T-helper 1 cell treated with Interleukin-12 subunit alpha and Interleukin-12 subunit beta and Interleukin-4 antibody, amounts not matched to agents 30 μg/mL and 1 μg/mL, for 36 hours (primary cell): ENCODE results near the gene PALM3.

ENCODE experiments used
- H3K27ac Mint-ChIP-seq: one replicate; pipeline ENCODE4 v1.8.0; 2021; ENCODE audit warnings: mild to moderate bottlenecking, mixed read lengths
- H3K27me3 Mint-ChIP-seq: one replicate; pipeline ENCODE4 v1.8.0; 2021; ENCODE audit warnings: low read depth, mixed read lengths
- H3K36me3 Mint-ChIP-seq: one replicate; pipeline ENCODE4 v1.8.0; 2021; ENCODE audit warnings: low read depth, mixed read lengths
- H3K4me1 Mint-ChIP-seq: one replicate; pipeline ENCODE4 v1.8.0; 2021; ENCODE audit warnings: low read depth, mixed read lengths
- H3K4me3 Mint-ChIP-seq: one replicate; pipeline ENCODE4 v1.8.0; 2021; ENCODE audit warnings: mild to moderate bottlenecking, moderate library complexity, mixed read lengths
- H3K9me3 Mint-ChIP-seq: one replicate; pipeline ENCODE4 v1.8.0; 2021; ENCODE audit warnings: mixed read lengths

Gene PALM3

DNA sequence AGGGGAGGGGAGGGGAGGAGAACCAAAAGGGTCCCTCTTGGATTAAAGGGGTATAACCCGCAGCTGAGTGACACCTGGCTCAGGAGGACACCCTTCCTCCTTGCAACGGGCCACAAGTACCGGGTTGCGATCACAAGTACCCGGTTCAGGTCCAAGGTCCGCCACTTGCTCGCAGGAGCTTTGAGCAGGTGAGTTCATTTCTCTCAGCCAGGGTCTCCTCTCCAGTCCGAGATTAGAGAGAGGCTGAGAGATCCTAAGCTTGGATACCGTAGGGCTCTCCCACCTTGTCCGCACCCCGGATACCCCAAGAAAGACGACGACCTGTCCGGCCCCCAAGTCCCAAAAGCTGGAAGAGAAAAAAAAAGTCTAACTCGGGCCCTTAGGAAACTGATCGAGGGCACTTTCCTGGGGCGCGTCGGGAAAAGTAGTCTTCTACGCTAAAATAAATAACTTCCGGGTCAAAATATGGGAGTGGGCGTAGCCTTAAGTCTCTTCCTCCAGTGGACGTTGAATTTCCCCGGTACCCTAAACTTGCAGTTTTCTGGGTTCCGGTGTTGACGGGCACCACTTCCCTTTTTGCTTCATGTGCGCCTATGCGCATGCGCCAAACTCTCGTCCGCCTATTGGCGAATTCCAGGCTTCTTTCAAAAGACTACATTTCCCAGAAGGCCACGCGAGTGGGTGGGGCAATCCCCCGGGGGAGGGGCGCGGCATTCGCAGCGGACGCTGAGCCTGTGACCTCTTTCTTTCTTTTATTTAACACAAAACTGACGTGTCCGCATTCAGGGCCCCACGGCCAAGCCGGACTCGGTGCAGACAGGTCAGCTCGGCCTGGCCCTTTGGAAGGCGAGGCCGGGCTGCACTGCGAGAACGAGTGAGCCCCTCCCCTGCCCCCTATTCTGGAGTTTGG, 19.3 kb upstream of the PALM3 start:
- H3K27me3 Mint-ChIP-seq = no peaks in the 10 kb centered on the region
- H3K36me3 Mint-ChIP-seq = no peaks in the 10 kb centered on the region
- H3K27ac Mint-ChIP-seq = peak overlapping the region; percentile 96
- peak overlapping the region; percentile 93 for H3K4me3 Mint-ChIP-seq
- H3K9me3 Mint-ChIP-seq = no peaks in the 10 kb centered on the region
- H3K4me1 Mint-ChIP-seq = peaks cover 13% of the 10 kb centered on the region

DNA sequence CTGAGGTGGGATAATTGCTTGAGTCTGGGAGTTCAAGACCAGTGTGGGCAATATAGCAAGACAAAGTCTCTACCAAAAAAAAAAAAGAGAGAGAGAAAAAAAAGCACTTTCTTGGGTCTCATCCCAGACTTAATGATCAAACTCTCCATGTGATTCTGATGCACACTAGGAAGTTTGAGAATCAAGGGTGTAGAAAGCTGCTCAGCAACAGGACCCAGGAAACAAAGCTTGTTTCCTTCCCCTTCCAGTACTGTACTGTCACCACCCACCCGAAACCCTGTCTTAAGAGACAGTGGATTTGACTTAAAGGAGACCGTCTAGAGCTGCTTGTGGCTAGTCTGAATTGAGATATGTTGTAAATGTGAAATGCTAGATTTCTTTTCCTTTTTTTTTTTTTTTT, 16.5 kb upstream of the PALM3 start:
- Mint-ChIP-seq H3K36me3 (no peaks in the 10 kb centered on the region), H3K4me3 (no peak overlapping the region), H3K4me1 (peaks cover 22% of the 10 kb centered on the region), H3K27me3 (no peaks in the 10 kb centered on the region), H3K27ac (peak overlapping the region; percentile 15), H3K9me3 (no peaks in the 10 kb centered on the region)

DNA sequence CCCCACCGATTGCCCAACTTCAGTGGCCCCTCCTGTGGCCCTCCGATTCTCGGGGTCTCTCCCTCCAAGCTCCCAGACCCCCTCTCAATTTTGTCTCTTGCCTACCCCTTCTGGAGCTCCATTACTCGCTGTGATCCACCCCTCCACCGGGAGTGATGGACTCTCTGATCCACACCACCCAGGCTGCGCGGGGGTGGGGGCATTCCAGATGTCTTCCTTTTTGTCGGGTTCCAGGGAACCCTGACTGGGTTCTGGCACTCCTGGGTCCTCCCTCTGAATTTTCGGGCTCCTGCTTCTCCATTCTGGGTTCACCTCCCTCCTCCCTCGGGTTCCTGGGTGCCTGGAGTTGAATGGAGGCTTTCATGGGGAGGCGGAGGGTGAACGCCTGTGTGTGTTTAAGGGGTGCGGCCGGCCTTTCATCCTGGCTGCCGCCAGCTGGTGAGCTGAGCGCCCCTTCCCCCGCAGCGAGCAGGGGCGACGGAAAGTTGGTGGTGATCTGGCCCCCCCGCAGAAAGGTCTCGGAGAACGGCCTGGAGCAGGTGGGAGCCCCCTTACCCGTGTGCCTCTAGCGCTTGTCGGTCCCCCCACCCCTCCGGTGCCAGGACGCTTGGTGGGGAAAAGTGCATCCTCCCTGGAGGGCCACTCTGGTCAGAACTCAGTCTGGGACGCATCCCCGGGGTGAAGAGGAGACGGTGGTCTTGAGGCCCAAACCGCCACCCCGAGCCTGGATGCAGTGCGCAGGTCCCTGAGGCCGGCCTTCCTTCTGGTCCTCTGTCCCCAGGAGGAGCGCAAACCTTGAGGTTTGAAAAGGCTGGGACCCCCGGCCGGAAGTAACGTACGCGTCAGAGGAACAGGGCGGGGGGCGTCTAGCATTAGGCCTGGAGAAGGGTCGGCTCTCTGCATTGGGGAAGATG, 12.3 kb upstream of the PALM3 start:
- Mint-ChIP-seq H3K4me1 (peaks cover 12% of the 10 kb centered on the region), H3K36me3 (no peaks in the 10 kb centered on the region), H3K27ac (peak overlapping the region; percentile 92), H3K27me3 (peaks cover 5% of the 10 kb centered on the region), H3K4me3 (peak overlapping the region; percentile 96), H3K9me3 (no peaks in the 10 kb centered on the region)

DNA sequence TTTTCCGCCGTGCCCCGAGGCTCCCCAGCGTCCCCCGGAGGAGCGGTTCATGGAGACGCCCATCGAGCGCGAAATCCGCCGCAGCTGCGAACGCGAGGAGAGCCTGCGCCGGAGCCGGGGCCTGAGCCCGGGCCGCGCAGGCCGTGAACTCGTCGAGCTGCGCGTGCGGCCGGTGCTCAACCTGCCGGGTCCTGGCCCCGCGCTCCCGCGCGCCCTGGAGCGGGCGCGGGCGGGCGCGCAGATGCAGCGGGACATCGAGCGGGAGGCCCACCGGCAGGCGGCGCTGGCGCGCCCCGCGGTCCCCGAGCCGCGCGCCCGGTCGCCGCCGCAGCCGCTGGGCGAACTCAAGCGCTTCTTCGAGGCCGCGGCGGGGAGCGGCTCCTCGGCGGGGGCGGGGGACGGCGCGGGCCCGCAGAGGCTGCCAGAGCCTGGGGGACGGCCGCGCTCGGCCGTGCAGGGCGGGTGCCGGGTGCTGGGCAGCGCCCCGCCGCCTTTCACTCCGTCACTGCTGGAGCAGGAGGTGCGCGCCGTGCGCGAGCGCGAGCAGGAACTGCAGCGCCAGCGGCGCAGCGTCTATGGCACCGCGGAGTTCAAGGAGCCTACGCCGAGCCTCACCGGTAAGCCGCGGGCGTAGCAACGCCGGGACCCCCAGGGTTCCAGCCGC, 11.5 kb upstream of the PALM3 start:
- H3K27me3 Mint-ChIP-seq = peaks cover 5% of the 10 kb centered on the region
- peaks cover 12% of the 10 kb centered on the region for H3K4me1 Mint-ChIP-seq
- peak overlapping the region; percentile 92 for H3K27ac Mint-ChIP-seq

DNA sequence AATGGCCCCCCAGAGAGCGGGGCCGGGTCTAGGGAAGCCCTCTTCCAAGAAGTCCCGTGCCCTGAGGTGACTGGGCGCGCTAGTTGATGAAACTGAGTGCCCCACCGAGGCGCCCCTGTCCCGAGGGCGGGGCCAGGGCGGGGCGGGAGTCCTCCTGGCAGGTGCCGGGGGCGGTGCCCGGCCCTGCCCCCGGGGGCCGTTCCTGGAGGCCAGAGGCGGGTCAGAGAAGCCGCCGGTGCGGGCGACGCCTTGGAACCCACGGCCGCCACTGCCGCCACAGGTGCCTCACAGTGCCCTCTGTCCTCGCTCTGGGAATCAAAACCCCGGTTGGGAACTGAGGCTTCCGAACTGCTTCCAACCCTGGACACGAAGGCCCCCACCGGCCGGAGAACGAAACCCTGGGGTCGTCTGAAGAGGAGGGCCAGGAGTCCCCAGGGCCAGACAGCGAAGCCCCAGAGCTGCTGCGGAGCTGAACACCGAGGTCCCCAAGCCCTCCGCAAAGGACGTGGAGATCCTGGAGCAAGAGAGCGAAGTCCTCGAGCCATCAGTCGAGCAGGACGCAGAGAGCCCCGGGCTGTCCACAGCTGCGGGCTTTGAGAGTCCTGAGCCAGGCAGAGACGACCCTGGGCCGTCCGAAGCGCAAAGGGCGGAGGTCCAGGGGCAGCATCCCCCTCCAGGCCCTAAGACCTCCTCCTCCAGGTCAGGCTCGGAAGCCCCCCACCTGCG, 10.8 kb upstream of the PALM3 start, which contains the start of gene MISP3:
Gene MISP3, plus strand, starts transcription at position 252 of the 726 bp plus-strand sequence. CDS start 524 bp downstream, outside the sequence.
- Mint-ChIP-seq H3K27ac (peak within 1 kb of the TSS; percentile 92), H3K4me1 (peaks cover 12% of the 10 kb centered on the region), H3K4me3 (peak within 1 kb of the TSS; percentile 96), H3K9me3 (no peaks in the 10 kb centered on the region), H3K36me3 (no peaks in the 10 kb centered on the region), H3K27me3 (peaks cover 5% of the 10 kb centered on the region)

More for the DNA sequence above, 11.5 kb upstream of the PALM3 start:
- Mint-ChIP-seq H3K4me3 (peak overlapping the region; percentile 96), H3K36me3 (no peaks in the 10 kb centered on the region), H3K9me3 (no peaks in the 10 kb centered on the region)

DNA sequence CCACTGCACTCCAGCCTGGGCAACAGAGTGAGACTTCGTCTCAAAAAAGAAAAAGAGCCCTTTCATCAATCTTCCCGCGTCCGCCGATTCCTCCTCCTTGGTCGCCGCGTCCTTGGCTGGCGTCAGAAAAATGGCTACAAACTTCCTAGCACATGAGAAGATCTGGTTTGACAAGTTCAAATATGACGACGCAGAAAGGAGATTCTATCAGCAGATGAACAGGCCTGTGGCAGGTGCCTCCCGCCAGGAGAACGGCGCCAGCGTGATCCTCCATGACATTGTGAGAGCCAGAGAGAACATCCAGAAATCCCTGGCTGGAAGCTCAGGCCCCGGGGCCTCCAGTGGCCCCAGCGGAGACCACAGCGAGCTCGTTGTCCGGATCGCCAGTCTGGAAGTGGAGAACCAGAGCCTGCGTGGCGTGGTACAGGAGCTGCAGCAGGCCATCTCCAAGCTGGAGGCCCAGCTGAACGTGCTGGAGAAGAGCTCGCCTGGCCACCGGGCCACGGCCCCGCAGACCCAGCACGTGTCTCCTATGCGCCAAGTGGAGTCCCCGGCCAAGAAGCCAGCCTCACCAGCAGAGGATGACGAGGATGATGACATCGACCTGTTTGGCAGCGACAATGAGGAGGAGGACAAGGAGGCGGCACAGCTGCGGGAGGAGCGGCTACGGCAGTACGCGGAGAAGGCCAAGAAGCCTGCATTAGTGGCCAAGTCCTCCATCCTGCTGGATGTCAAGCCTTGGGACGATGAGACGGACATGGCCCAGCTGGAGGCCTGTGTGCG, 8.6 kb upstream of the PALM3 start:
- Mint-ChIP-seq H3K4me3 (no peak overlapping the region), H3K9me3 (no peaks in the 10 kb centered on the region), H3K27me3 (peaks cover 9% of the 10 kb centered on the region), H3K36me3 (no peaks in the 10 kb centered on the region), H3K4me1 (peaks cover 12% of the 10 kb centered on the region), H3K27ac (peak overlapping the region; percentile 41)

DNA sequence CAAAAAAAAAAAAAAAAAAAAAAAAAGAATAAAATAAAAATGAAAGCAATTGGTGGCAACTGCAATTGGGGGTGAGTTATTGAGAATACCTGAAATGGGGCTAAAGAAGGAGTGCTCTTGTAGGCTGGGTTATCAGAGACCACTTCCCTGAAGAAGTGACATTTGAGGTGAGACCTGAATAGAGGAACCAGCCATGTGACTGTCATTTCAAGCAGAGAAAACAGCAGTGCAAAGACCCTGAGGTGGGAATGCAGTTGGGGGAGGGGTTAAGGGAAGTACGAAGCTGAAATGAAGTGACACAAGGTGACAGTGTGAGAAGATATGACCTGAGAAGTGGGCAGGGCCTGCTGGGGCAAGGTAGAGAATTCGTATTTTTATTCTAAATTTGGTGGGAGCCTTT, 4.3 kb upstream of the PALM3 start:
- H3K9me3 Mint-ChIP-seq = no peaks in the 10 kb centered on the region
- H3K4me1 Mint-ChIP-seq = peaks cover 3% of the 10 kb centered on the region
- peaks cover 13% of the 10 kb centered on the region for H3K27me3 Mint-ChIP-seq
- H3K4me3 Mint-ChIP-seq = no peak overlapping the region
- H3K27ac Mint-ChIP-seq = no peak overlapping the region
- H3K36me3 Mint-ChIP-seq = no peaks in the 10 kb centered on the region

DNA sequence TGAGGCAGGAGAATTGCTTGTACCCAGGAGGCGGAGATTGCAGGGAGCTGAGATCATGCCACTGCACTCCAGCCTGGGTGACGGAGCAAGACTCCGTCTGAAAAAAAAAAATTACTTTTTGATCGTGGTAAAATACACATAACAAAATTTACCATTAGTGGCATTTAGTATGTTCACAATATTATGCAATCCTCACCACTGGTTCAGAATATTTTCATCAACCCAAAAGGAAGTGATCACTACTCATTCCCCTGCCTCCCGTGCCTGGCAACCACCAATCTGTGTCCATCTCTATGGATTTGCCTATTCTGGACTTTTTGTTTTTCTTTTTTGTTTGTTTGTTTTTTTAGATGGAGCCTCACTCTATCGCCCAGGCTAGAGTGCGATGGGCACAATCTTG, 1.2 kb upstream of the PALM3 start:
- Mint-ChIP-seq H3K4me1 (peaks cover 8% of the 10 kb centered on the region), H3K27me3 (peaks cover 38% of the 10 kb centered on the region), H3K36me3 (no peaks in the 10 kb centered on the region), H3K27ac (no peak overlapping the region), H3K9me3 (no peaks in the 10 kb centered on the region), H3K4me3 (no peak overlapping the region)

DNA sequence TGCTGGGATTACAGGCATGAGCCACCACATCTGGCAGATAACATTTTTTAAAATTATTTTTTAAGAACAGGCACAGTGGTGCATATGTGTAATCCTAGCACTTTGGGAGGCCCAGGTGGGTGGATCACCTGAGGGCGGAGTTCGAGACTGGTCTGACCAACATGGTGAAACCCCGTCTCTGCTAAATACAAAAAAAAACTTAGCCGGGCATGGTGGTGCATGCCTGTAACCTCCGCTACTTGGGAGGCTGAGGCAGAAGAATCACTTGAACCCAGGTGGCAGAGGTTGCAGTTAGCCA, 631 bp upstream of the PALM3 start:
- Mint-ChIP-seq H3K4me1 (peaks cover 14% of the 10 kb centered on the region), H3K4me3 (no peak overlapping the region), H3K27ac (no peak overlapping the region), H3K36me3 (no peaks in the 10 kb centered on the region), H3K27me3 (peaks cover 44% of the 10 kb centered on the region), H3K9me3 (no peaks in the 10 kb centered on the region)

DNA sequence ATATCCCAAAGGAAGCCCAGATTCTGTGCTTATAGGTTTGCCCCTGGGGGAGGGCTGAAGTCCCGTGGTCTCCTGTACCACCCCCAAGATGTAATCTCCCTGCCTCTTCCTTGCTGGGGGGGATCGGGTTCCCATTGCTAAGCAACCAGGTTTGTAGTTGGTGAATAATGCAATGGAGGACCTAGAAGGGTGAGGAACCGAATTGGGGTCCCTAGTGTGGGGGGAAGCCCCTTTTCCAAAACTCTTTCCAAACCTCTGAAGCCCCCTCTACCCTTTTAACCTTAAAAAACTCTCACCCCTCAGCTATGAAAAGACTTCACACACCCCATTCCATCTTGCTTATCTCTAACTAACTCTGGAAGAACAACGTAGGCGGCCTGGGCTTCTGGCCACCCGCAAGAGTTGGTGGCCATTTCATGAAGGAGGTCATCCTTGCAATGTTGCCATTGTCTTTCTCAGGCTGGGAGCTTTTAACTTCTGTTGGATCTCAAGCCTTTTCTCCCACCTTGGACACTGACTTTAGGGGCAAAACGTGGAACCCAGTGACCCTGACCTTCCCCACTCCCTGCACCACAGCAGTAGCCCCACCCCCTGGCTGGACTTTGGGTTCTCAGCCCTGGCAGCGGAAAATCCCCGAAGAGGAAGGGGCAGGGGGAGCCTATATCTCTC, 661 bp downstream of the PALM3 start:
- Mint-ChIP-seq H3K27me3 (peaks cover 48% of the 10 kb centered on the region), H3K36me3 (no peaks in the 10 kb centered on the region), H3K27ac (no peak overlapping the region), H3K4me3 (no peak overlapping the region), H3K9me3 (no peaks in the 10 kb centered on the region), H3K4me1 (peaks cover 14% of the 10 kb centered on the region)

DNA sequence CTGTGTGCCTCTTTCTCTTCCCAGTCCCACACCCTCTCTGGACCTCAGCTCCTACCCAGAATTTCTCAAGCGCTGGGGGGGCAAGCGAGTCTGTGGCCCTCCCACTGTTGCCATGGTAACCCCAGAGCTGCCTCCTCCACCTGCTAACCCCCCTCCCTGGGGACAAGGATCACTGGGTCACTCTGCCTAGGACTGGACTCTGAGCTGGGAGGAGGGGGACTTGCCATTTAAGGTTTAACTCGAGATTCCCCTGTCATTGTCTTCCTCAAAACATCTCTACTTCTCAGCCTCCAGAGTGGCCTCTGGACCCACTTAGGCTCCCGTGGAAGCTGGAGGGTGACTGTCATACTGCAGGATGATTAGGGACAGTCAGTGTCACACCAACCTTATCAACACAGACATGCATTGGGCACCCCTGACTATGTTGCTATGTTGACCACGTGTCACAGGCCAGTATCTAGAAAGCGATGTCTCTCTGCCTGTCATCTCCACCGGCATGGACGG, 2.2 kb downstream of the PALM3 start:
- no peaks in the 10 kb centered on the region for H3K9me3 Mint-ChIP-seq

DNA sequence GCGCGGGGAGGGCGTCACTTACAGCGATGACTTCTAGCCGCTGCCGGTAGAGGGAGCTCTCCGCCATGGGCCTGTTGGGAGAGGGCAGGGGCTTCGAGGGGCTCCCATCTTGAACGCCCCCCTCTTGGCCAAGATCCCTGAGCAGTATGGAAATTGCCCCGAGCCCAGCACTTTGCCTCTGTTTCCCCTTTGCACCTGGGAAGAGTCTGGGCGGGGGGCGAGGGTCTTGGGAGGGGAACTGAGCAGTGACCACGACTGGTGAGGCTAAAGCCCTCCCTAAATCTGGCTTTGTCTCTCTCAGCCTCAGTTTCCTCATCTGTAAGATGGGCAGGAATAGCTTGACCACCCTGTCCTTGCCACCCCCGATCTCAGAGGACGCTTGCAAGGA, 2.8 kb downstream of the PALM3 start:
- no peak overlapping the region for H3K4me3 Mint-ChIP-seq

More for the DNA sequence above, 2.2 kb downstream of the PALM3 start:
- no peaks in the 10 kb centered on the region for H3K36me3 Mint-ChIP-seq
- H3K4me3 Mint-ChIP-seq = no peak overlapping the region
- no peak overlapping the region for H3K27ac Mint-ChIP-seq
- H3K27me3 Mint-ChIP-seq = peaks cover 48% of the 10 kb centered on the region
- peaks cover 14% of the 10 kb centered on the region for H3K4me1 Mint-ChIP-seq

More for the DNA sequence above, 2.8 kb downstream of the PALM3 start:
- Mint-ChIP-seq H3K4me1 (peaks cover 14% of the 10 kb centered on the region), H3K27ac (no peak overlapping the region), H3K9me3 (no peaks in the 10 kb centered on the region), H3K36me3 (peaks cover 2% of the 10 kb centered on the region), H3K27me3 (peaks cover 48% of the 10 kb centered on the region)
